ENCODE data around the gene IKZF4.

The IKZF4 gene

DNA sequence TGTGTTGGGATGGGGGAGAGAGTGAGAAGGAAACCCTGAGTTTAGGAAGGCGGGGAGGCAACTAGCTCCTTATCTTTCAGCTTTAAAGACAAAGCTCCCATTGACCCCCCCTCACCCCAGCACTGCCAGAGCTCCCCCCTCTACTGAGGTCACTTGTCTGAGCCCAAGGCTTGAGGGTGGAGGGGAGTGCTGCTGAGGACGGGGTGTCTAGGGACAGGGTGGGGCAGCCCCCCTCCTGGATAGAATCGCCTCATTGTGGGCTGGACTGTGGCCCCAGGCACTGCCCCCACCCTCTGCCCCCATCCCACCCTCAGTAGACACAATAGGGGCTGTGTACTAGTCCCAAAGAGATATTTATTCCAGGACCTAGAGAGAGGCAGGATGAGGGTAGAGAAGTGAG lies 62.1 kb downstream of the IKZF4 start:
- DNase-seq (ENCODE audit: low read depth in 2 of 2), result no peak

- DNase-seq (ENCODE audit: low read depth in 2 of 2), result no peak
These were observed 64.2 kb downstream of the IKZF4 start for GRCh38 chr12:56084958-56085543.

DNA sequence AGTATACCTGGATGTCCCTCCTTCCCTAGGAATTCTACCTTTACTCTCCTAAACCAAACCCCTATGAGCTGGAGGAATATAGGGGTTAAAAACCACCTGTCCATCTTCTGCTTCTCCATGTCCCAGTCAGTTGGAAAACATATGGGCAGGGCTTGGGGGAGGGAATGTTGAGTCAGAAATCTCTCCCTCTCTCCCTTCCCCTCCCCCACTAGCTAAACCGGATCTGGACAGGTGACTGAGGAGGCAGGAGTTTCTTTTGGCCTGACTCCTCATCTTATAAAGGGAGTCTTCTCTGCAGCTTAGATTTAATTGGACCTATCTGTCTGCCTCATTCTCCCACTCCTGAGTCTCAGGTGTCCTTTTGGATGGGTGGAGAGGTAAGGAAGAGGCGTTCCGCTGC lies 65.3 kb downstream of the IKZF4 start:
- no peak for DNase-seq (ENCODE audit: low read depth in 2 of 2)

GRCh38 chr12:56086608-56087007 lies 65.8 kb downstream of the IKZF4 start:
- DNase-seq (ENCODE audit: low read depth in 2 of 2), result no peak

GRCh38 chr12:56087220-56087619 lies 66.4 kb downstream of the IKZF4 start:
- no peak for DNase-seq (ENCODE audit: low read depth in 2 of 2)
